Astrocyte of the hippocampus (primary cell): ENCODE measurements around the gene RYR2.
"Not testable (repeated sequence)": the region's sequence is repeated elsewhere in the genome, so short reads cannot be mapped to it uniquely, and the experiment has no call there.

Experiments used
- DNase-seq: peaks from one replicate; pipeline ENCODE4 v3.0.0; 2011; ENCODE audit warnings: low read depth, low spot score

Gene RYR2

DNA sequence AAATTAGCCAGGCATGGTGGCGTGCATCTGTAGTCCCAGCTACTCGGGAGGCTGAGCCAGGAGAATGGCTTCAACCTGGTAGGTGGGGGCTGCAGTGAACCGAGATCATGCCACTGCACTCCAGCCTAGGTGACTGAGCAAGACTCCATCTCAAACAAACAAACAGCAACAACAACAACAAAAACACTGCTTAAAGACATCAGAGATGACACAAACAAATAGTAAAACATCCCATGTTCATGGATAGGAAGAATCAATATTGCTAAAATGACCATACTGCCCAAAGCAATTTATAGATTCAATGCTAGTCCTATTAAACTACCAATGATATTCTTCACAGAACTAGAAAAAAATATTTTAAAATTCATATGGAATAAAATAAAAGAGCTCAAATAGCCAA, 801.5 kb downstream of the RYR2 start:
- not testable (repeated sequence) for DNase-seq

- peak; percentile 83 for DNase-seq
Measured at GRCh38 chr1:237851210-237851845, 809.3 kb downstream of the RYR2 start.

- no peak for DNase-seq
Measured at GRCh38 chr1:237852342-237852741, 810.4 kb downstream of the RYR2 start.

GRCh38 chr1:237857455-237857854, 815.5 kb downstream of the RYR2 start:
- DNase-seq: no peak

- no peak for DNase-seq
Measured at GRCh38 chr1:237858992-237859391, 817.0 kb downstream of the RYR2 start.

- DNase-seq: no peak
Measured at GRCh38 chr1:237861944-237862343, 820.0 kb downstream of the RYR2 start.

DNA sequence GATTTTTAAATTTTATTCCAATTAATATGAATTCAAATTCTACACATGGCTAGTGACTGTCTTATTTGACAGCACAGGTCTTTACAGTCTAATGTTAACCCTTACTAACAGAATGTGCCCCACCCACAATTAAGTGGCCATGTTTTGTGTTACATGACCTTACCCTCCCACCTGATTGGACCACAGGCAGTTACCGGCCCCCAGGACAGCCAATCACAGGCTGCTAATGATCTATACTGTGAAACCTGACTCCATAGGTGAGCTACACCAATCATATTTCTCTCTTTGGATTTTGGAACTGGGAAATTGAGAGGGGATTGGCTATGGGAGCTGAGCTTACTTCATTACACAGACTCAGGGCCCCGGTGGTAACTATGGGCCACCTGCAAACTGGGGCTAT, 821.2 kb downstream of the RYR2 start:
- DNase-seq: no peak

DNA sequence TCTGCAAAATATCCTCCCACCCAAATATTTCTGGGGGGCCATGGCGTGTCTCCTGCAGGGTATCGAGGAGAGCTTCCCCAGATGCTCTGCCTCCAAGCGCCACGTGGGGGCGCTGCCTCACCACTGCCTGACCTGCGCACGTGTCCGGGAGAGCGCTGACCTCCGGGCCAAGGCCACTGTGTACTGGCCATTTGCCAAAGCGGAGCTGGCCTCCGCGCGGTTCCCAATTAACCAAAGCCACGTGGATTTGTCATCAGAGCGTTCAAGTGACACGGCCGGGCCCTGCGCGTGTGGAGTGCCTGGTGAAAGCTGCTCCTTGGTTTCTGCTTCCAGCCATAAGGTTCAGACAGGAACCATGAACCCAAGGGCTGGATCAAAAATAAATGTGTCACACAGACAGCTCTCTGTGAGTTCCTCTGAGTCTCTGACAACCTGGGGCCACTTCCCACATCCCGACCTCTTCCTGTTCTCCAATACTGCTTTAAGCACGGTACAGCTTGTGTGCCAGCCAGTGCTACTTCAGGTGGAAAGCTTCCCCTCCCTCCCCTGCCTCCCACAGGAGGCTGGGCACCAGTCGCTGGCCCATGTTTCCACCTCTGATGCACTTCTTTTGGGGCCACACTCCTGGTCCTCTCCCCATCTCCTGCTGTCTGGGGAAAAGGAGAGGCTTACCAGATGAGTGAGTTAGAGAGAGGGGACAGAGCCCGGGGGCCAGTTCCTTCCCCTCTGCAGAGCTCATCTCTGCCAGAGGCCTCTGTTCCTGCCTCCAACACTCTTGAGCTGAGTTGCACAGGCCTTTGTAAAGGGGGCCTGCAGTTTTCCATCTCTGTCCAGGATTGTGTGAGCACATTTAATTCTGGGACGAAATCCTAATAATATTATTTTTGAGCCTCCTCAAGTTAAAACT, 822.6 kb downstream of the RYR2 start:
- peak; percentile 84 for DNase-seq

DNA sequence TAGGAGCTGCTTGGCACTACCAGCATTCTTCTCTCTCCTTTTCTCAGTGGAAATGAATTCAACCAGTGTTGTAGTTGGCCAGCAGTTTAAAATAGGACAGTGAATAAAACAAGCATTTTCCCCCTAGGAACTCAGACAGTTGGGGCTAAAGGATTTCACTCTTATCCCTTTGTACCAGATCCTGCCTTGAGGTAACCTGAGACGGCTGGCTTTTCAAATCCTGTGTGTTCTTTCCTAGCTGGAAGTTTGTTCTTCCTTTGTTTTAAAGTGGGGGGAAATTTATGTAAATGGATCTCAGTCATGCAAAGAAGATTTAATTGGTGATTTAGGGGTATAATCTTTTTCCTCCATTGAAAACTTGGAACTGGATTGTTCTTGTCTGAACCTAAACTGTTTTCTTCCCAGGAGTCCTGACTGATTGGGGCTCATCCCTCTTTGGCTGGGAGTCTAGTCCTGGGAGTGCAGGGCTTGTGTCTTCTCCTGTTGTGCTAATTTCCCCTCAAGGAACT, 825.5 kb downstream of the RYR2 start:
- DNase-seq: no peak

DNA sequence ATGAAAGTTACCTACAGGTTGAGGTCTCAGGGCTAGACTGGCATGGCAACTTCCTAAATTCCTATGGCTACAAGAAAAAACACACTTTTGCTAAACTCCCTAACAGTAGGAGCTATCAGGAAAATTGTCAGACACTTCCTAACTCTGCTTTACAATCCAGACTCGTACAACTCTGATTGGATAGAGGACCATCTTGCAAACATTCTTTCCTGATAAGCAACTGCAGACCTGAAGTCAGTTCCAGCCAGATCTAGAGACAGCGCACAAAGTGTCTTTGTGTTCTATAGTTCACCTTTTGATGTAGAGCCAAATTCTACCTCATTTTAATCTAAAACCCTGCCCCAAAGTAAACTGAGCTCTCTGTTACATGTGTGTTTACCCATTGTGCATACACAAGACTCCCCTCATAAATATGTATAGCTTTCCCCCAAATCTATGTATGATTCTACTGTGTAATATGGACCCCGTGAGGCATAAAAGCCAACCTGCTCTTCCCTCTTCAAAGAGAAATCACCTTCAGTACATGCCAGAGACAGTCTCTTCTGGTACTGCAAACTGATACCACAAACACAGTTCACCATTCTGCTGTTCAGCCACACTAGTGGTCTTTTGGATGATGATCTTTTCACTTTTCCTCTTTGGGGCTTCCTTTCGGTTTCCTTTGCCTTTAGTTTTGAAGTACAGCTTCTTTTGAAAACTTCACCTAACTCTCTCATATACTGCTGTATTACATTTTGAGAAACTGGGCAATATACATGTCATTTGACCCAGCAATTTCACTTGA, 827.0 kb downstream of the RYR2 start:
- DNase-seq: no peak

GRCh38 chr1:237873487-237874211, 831.7 kb downstream of the RYR2 start:
- peak; percentile 86 for DNase-seq

DNA sequence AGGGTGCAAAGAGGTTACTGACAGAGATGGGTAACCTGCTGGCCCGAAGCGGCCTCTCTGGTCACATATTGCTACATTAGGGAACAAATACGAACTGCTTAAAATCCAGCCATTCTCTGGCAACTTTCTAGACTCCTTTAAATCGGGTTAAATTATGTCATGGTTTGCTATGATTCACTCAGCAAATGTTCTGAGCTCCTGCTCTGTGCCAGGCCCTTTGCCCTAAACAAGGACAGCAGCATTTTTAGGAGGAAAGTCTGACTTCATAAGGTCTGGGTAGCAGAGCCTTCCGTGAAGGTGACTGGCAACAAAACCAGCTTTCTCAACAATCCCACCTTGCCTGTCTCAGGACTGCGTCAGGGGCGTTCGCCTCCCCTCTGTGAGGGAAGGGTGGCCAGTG, 833.3 kb downstream of the RYR2 start:
- peak; percentile 42 for DNase-seq

GRCh38 chr1:237877631-237878030, 835.6 kb downstream of the RYR2 start:
- DNase-seq: peak; percentile 35

GRCh38 chr1:237878406-237878805, 836.4 kb downstream of the RYR2 start:
- DNase-seq: no peak

DNA sequence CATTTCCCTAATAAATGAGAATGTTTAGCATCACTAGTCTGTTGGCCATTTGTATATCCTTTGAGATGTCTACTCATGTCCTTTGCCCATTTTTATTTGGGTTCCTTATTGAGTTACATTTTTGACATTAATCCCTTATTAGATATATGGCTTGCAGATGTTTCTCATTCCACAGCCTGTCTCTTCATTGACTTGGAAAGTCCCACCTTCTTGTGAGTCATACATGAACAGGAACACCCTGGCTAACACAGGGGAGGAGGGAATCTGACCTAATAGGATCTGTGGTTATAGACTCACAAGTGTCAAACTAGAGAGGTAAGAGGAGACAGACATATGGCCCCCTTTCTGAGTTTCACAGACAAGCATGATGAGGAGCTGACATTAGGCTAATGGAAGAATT, 837.2 kb downstream of the RYR2 start:
- peak; percentile 71 for DNase-seq
